OCI-LY3 (cell line): ENCODE results near the gene TTC28.

Experiments used
- H2AFZ ChIP-seq: fragments of 200-600, 300-600 bp; shearing (Covaris generic); 2 replicates; pipeline ENCODE4 v1.6.0; 2014; ENCODE audit warnings: antibody characterized with exemption, low read depth, low read length
- H3K27ac ChIP-seq: fragments of 200-600, 300-600 bp; sonication (generic); 2 replicates; pipeline ENCODE4 v1.5.1; 2014; ENCODE audit warnings: mild to moderate bottlenecking, low read length, moderate library complexity, mixed read lengths
- H3K27me3 ChIP-seq: fragments of 200-600, 300-600 bp; sonication (generic); 2 replicates; pipeline ENCODE4 v1.6.1; 2014; ENCODE audit warnings: low read depth, low read length, mixed read lengths
- H3K36me3 ChIP-seq: fragments of 200-600, 300-600 bp; sonication (generic); replicated peaks from 2 replicates; pipeline ENCODE3; 2014; ENCODE audit warnings: low read depth, low read length, mixed read lengths
- H3K4me1 ChIP-seq: fragments of 300-600, 200-600 bp; sonication (generic); 2 replicates; pipeline ENCODE4 v1.6.1; 2014; ENCODE audit warnings: low read length, mixed read lengths
- H3K4me2 ChIP-seq: fragments of 200-600, 300-600 bp; sonication (generic); 2 replicates; pipeline ENCODE4 v1.6.1; 2014; ENCODE audit warnings: low read length, mixed read lengths
- H3K4me3 ChIP-seq: fragments of 300-600, 200-600 bp; sonication (generic); 2 replicates; pipeline ENCODE4 v1.5.1; 2014; ENCODE audit warnings: antibody characterized with exemption, mild to moderate bottlenecking, low read length, moderate library complexity
- H3K79me2 ChIP-seq: fragments of 300-600, 200-600 bp; shearing (Covaris generic); 2 replicates; pipeline ENCODE4 v1.6.1; 2014; ENCODE audit warnings: mild to moderate bottlenecking, low read length, mixed read lengths
- H3K9ac ChIP-seq: fragments of 300-600, 200-600 bp; shearing (Covaris generic); 2 replicates; pipeline ENCODE4 v1.6.0; 2014; ENCODE audit warnings: mild to moderate bottlenecking, low read length, moderate library complexity
- H3K9me3 ChIP-seq: fragments of 200-600, 300-600 bp; shearing (Covaris generic); 2 replicates; pipeline ENCODE4 v1.6.1; 2014; ENCODE audit warnings: low read length, mixed read lengths; ENCODE audit not compliant: insufficient read depth
- H4K20me1 ChIP-seq: fragments of 200-600, 300-600 bp; sonication (generic); 2 replicates; pipeline ENCODE4 v1.6.1; 2016; ENCODE audit warnings: low read length, mixed read lengths; ENCODE audit not compliant: insufficient read depth
- EZH2phosphoT487 ChIP-seq: fragments of 200-600 bp; shearing (Covaris generic); IDR thresholded peaks from 2 replicates; pipeline ENCODE4 v1.6.1; 2018; ENCODE audit warnings: antibody characterized with exemption, mixed run types, low read depth
- TF ChIP-seq, protein P1 (sequence below): fragments of 200-600, 300-600 bp; sonication (generic); IDR thresholded peaks from 2 replicates; pipeline ENCODE4 v1.5.1; 2014; ENCODE audit warnings: antibody characterized with exemption, low read length, low read depth

Gene TTC28

GRCh38 chr22:27990879-27991278 is 688.8 kb downstream of the TTC28 start:
- H3K27me3 ChIP-seq: no peaks in the 10 kb centered on the region
- no peaks in the 10 kb centered on the region for H3K4me1 ChIP-seq
- H3K27ac ChIP-seq: no peak overlapping the region
- H3K4me3 ChIP-seq: no peak overlapping the region
- H3K4me2 ChIP-seq: no peak overlapping the region
- no peaks in the 10 kb centered on the region for H3K36me3 ChIP-seq
- H4K20me1 ChIP-seq: no peaks in the 10 kb centered on the region
- H3K79me2 ChIP-seq: no peaks in the 10 kb centered on the region
- TF ChIP-seq, protein P1, sequence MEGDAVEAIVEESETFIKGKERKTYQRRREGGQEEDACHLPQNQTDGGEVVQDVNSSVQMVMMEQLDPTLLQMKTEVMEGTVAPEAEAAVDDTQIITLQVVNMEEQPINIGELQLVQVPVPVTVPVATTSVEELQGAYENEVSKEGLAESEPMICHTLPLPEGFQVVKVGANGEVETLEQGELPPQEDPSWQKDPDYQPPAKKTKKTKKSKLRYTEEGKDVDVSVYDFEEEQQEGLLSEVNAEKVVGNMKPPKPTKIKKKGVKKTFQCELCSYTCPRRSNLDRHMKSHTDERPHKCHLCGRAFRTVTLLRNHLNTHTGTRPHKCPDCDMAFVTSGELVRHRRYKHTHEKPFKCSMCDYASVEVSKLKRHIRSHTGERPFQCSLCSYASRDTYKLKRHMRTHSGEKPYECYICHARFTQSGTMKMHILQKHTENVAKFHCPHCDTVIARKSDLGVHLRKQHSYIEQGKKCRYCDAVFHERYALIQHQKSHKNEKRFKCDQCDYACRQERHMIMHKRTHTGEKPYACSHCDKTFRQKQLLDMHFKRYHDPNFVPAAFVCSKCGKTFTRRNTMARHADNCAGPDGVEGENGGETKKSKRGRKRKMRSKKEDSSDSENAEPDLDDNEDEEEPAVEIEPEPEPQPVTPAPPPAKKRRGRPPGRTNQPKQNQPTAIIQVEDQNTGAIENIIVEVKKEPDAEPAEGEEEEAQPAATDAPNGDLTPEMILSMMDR: peak; percentile 39
- no peak for TF ChIP-seq EZH2phosphoT487
- H3K9ac ChIP-seq: no peak overlapping the region
- H2AFZ ChIP-seq: no peak overlapping the region
- no peaks in the 10 kb centered on the region for H3K9me3 ChIP-seq

- Histone ChIP-seq H2AFZ (no peak overlapping the region), H3K4me1 (no peaks in the 10 kb centered on the region), H3K9ac (no peak overlapping the region), H4K20me1 (no peaks in the 10 kb centered on the region), H3K9me3 (no peaks in the 10 kb centered on the region), H3K27me3 (no peaks in the 10 kb centered on the region), H3K36me3 (no peaks in the 10 kb centered on the region), H3K4me3 (no peak overlapping the region), H3K27ac (no peak overlapping the region), H3K4me2 (no peak overlapping the region), H3K79me2 (no peaks in the 10 kb centered on the region)
- no peak for TF ChIP-seq EZH2phosphoT487
Measured at GRCh38 chr22:27990451-27990840, 689.2 kb downstream of the TTC28 start.

DNA sequence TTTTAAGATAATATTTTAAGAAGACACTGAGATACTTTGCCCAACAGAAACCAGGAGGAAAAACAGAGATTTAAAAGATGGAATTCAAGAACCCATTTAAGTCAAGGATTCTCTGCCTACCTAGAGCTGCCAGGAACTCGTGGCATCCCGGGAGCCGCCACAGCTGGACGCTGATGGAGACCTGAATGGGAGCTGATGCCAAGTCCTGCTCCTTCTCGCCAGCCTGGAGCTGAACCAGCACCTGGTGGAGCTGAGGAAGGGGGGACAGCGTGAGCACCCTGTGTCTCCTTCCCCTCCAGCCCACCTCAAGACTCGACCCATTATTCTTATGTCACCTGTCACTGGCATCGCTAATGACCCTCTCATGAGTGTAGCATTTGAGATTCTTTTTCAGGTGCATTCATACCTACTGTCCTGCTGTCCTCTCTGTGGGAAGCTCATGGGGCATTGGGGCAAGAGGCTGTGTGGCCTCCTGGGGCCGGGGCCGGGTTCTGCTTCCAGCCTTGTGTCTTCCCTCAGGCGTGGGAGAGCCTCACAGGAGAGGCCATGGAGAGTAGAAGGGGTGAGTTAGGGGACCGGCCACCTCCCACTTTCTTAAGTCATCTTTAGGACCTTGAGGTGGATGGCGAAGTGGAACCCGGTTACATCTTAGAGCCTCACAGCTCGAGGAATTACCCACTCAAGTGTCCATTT is 689.7 kb downstream of the TTC28 start:
- no peaks in the 10 kb centered on the region for H3K79me2 ChIP-seq
- H2AFZ ChIP-seq: no peak overlapping the region
- H4K20me1 ChIP-seq: no peaks in the 10 kb centered on the region
- no peak overlapping the region for H3K4me3 ChIP-seq
- no peak for TF ChIP-seq EZH2phosphoT487
- TF ChIP-seq, protein P1: no peak
- no peaks in the 10 kb centered on the region for H3K27me3 ChIP-seq
- H3K4me1 ChIP-seq: no peaks in the 10 kb centered on the region
- no peak overlapping the region for H3K9ac ChIP-seq
- H3K27ac ChIP-seq: no peak overlapping the region
- no peaks in the 10 kb centered on the region for H3K36me3 ChIP-seq
- no peaks in the 10 kb centered on the region for H3K9me3 ChIP-seq
- H3K4me2 ChIP-seq: no peak overlapping the region

- Histone ChIP-seq H3K4me1 (no peaks in the 10 kb centered on the region), H3K27ac (no peak overlapping the region), H3K9ac (no peak overlapping the region), H3K4me3 (no peak overlapping the region), H3K4me2 (no peak overlapping the region), H3K79me2 (no peaks in the 10 kb centered on the region), H2AFZ (no peak overlapping the region), H4K20me1 (no peaks in the 10 kb centered on the region), H3K27me3 (no peaks in the 10 kb centered on the region), H3K36me3 (no peaks in the 10 kb centered on the region), H3K9me3 (no peaks in the 10 kb centered on the region)
- TF ChIP-seq, protein P1: no peak
- no peak for TF ChIP-seq EZH2phosphoT487
Measured at GRCh38 chr22:27988704-27989103, 690.9 kb downstream of the TTC28 start.
